ENCODE results near the gene PRDM13. TPM values are rescaled to one million over a fixed set of nuclear protein-coding genes. Genes with fewer than 3 reads are reported as not detected.

Gene PRDM13
- total and polyA plus RNA-seq, 2 of the 8 experiments (the other 6 are each of a cell fraction or from before 2014, with no cell fraction given), result 0.05 to 0.09 TPM

DNA sequence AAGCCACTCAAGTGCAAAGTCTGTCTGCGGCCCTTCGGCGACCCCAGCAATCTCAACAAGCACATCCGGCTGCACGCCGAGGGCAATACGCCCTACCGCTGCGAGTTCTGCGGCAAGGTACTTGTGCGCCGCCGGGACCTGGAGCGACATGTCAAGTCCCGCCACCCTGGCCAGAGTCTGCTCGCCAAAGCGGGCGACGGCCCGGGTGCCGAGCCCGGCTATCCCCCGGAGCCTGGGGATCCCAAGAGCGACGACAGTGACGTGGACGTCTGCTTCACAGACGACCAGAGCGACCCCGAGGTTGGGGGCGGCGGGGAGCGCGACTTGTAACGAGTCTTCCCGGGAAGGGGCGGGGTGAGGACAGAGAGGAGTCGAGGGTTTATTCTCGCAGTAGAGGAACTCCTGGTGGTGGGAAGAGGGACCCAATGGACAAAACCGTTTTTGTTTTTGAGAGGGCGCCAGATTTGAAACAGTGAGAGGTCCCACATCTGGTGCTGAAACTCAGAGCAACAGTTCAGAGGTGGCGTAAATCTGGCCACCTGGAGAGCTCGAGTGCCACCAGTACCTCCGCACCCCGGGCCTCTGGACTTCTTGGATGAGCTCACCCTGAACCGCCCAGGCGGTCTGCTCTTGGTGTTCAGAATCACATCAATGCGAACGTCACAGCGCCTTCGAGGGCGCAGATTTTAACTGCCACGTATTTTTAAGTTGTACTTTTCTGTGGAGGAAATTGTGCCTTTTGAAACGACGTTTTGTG is 8.0 kb downstream of the PRDM13 start (continued):
- TF ChIP-seq NRF1 (IDR thresholded peaks at IDR 0.05; ENCODE audit: low read depth, low read length) (no peak), SIN3A (conservative IDR thresholded peaks at IDR 0.05 in 1 of 2, IDR thresholded peaks at IDR 0.05 in 1 of 2; ENCODE audit: low read depth in 1 of 2, low read length in 2 of 2) (no peak), SUZ12 (IDR thresholded peaks at IDR 0.05; ENCODE audit: low read length) (peak; percentile 98), RXRA (IDR thresholded peaks at IDR 0.05; ENCODE audit: insufficient read depth, low read depth, low read length) (no peak), JUN (IDR thresholded peaks at IDR 0.05; ENCODE audit: low read depth, low read length) (no peak), EZH2 (IDR thresholded peaks at IDR 0.05; ENCODE audit: low read depth, low read length, severe bottlenecking) (peak; percentile 96), KDM4A (IDR thresholded peaks at IDR 0.05; ENCODE audit: low read depth, low read length, severe bottlenecking) (peak; percentile 68)
